HG03378 (cell line): Measurements from ENCODE around the gene DLL1.

Experiments
- ATAC-seq: cut with Tn5 transposase; IDR thresholded peaks from one replicate; pipeline ENCODE4 v1.9.1; 2021; ENCODE audit warnings: mild to moderate bottlenecking, moderate library complexity; ENCODE audit not compliant: unreplicated experiment

The DLL1 gene

GRCh38 chr6:170283212-170284081 is 7.4 kb downstream of the DLL1 start:
- ATAC-seq = no peak

- no peak for ATAC-seq
Observed at GRCh38 chr6:170282512-170283158, 8.2 kb downstream of the DLL1 start.

- no peak for ATAC-seq
Observed at GRCh38 chr6:170281331-170282292, 9.3 kb downstream of the DLL1 start.

GRCh38 chr6:170280689-170281045 is 10.2 kb downstream of the DLL1 start:
- no peak for ATAC-seq

GRCh38 chr6:170279977-170280688 is 10.7 kb downstream of the DLL1 start:
- peak; percentile 70 for ATAC-seq

- no peak for ATAC-seq
Observed at GRCh38 chr6:170279426-170279825, 11.5 kb downstream of the DLL1 start.

GRCh38 chr6:170278743-170279094 is 12.2 kb downstream of the DLL1 start:
- ATAC-seq = no peak

- no peak for ATAC-seq
Observed at GRCh38 chr6:170277893-170278742, 12.8 kb downstream of the DLL1 start.

- ATAC-seq = no peak
Observed at GRCh38 chr6:170276369-170277057, 14.4 kb downstream of the DLL1 start.

- ATAC-seq = no peak
Observed at GRCh38 chr6:170274713-170275560, 15.9 kb downstream of the DLL1 start.

GRCh38 chr6:170273681-170274080 is 17.2 kb downstream of the DLL1 start:
- ATAC-seq = no peak

- ATAC-seq = no peak
Observed at GRCh38 chr6:170273191-170273590, 17.7 kb downstream of the DLL1 start.

GRCh38 chr6:170272341-170273065 is 18.4 kb downstream of the DLL1 start:
- no peak for ATAC-seq

- peak; percentile 94 for ATAC-seq
Observed at GRCh38 chr6:170271771-170272314, 19.0 kb downstream of the DLL1 start.

- ATAC-seq = no peak
Observed at GRCh38 chr6:170270984-170271593, 19.8 kb downstream of the DLL1 start.

- ATAC-seq = no peak
Observed at GRCh38 chr6:170269846-170270541, 20.9 kb downstream of the DLL1 start.
